Measurements from ENCODE around the gene GALT.

GALT gene

GRCh38 chr9:34652602-34653000 lies 6.1 kb downstream of the GALT start:
- no peak for DNase-seq

- no peak for DNase-seq
Measured at GRCh38 chr9:34653151-34654072, 6.9 kb downstream of the GALT start.

GRCh38 chr9:34654323-34655051 lies 8.0 kb downstream of the GALT start:
- no peak for DNase-seq

DNA sequence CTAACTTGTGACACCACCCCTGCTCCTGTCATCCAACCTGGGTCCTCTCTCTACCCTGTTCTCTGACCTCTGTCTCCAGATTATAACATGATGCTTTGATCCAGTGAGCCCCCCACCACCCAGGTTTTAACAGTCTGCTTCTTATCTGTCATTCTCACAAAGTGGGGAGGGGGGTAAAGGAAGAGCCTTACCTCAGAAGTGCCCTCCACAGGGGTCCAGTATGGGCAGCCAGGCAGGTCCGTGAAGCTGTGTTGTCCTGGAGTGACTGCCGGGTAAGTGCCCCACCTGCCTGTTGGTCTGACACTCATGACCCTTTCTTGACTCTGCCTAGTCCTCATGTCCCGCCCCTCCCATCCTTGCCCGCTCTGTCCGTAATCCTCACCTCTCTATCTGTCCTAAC lies 8.9 kb downstream of the GALT start:
- DNase-seq: no peak

- DNase-seq: no peak
Measured at GRCh38 chr9:34656992-34657391, 10.5 kb downstream of the GALT start.

- DNase-seq: no peak
Measured at GRCh38 chr9:34658461-34658860, 12.0 kb downstream of the GALT start.

DNA sequence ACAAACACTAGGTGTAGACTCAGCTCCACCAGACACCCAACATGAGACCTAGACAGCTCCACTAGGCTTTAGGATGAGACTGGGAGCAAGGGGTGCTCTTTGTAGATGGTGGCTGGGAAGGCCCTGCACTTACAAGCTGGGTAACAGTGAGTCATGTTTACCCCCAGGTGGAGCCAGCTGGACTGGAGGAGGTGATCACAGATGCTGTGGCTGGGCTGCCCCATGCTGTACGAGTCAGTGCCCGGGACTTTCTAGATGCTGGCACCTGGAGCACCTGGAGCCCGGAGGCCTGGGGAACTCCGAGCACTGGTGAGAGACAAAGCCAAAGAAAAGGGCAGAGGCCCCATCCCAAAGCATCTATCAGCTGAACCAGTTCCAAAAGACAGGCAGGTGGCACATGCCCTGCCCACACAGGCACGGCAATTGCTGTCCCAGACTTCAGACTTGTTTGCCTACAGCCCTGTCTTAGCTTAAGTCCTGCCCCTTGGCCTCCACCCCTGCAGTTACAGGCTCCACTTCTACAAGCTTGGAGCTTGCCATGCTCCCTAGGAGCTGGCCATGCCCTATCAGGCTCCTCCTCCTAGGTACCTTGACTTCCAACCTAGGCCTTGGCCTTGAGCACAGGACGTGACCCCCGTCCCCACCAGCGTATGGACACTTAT lies 13.2 kb downstream of the GALT start:
- DNase-seq: no peak

DNA sequence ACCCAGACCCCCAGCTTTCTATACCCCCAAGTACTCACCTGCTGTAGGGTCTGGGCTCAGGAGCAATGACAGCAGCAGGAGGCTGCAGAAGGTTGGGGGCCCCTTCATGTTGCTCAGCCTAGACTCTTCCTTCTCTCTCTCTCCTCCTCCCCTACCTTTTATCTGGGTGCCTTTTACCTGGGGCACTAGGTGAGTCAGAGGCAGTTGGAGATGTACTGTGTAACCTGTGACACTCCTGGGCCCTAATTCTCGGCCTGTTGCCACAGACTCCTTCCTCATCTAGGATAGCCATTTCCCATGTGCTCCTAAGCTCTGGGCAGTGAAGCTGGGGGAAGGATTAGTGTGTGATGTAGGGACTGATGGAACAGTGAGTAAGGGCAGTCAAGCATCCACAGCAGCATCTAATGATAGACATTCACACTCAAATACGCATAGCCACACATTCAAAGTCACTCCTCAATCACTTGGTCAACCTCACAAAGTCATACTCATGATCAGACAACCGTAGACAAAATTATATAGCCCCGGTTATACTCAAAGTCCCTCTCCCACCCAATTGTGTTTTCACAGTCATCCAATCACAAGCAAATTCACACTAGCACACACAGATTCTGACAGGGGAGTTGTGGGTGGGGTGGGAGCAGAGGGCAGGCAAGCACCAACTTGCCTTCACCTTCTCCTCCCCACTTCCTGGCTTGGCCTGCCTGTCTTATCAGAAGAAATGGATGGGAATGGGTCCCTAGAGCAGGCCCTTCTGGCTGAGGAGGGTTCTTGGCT lies 16.2 kb downstream of the GALT start, which contains the start of gene CCL27:
Gene CCL27 (minus strand): TSS at position 132 of the 777 bp plus-strand sequence. CDS start 24 bp downstream, at position 108.
- no peak for DNase-seq

- no peak for DNase-seq
Measured at GRCh38 chr9:34663303-34663605, 16.8 kb downstream of the GALT start.

- peak; percentile 92 for DNase-seq
Measured at GRCh38 chr9:34664281-34665066, 18.0 kb downstream of the GALT start.

DNA sequence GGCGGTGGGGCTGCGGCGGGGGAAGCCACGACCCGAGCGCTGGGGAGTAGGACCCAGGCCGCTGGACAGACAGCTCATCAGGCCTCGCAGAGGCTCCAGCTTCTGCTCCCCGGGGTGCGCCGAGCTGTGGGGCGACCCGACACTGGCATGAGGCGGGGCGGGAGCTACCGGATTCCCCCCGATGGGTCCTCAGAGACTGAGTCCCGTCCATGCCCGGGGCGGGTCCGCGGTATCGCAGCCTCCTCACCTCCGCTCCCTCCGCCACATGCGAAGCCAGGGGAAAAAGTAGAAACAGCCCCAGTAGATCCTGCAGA lies 18.5 kb downstream of the GALT start:
- no peak for DNase-seq

- DNase-seq: peak; percentile 97
Measured at GRCh38 chr9:34665381-34666250, 19.1 kb downstream of the GALT start.

DNA sequence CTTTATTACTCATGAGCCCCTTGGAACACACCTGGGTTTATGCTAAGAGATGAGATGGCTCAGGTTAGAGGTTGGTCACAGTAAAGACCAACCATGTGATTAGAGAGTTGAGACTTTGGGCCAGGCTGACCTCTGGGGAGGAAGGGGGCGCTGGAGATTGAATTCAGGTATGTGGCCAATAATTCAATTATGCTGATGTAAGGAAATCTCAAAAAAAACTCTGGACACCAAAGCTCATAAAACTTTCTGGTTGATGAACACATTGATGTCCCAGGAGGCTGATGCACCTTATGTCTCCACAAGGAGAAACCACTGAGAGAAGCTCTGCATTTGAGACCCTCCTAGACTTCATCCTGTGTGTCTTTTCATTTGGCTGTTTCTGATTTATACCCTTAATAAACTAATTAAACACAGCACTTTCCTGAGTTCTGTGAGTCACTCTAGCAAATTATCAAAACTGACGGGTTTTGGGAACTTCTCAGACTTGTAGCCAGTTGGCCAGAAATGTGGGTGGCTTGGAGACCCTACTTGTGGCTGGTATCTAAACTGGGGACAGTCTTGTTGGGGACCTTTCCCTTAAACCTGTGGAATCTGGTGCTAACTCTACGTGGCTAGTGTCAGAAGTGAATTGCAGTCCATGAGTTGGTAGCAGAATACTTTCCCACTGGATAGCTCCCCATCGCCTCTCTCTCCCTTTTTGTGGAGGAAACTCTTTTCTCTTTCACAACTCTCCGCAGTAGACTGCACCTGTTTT lies 23.5 kb downstream of the GALT start:
- no peak for DNase-seq

DNA sequence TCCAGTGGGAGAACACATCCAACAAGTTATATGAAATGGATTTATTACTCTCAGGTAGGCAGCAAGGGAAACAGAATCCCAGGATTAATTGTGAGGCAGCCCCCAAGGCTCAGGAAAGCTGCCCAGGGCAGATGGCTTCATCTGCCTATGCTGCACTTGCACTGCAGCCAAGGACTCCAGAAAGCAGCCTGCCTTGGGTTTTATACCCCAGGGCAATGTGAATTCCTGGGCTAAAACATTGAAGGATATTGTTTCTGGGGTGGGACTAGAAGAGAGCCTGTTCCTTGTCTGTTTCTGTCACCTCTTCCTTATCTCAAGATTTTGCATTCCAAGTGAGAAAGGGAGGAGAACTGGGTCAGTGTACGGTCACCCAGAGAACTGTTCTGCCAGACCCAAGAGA lies 24.8 kb downstream of the GALT start:
- no peak for DNase-seq

GRCh38 chr9:34674440-34674839 lies 28.0 kb downstream of the GALT start:
- DNase-seq: no peak

DNA sequence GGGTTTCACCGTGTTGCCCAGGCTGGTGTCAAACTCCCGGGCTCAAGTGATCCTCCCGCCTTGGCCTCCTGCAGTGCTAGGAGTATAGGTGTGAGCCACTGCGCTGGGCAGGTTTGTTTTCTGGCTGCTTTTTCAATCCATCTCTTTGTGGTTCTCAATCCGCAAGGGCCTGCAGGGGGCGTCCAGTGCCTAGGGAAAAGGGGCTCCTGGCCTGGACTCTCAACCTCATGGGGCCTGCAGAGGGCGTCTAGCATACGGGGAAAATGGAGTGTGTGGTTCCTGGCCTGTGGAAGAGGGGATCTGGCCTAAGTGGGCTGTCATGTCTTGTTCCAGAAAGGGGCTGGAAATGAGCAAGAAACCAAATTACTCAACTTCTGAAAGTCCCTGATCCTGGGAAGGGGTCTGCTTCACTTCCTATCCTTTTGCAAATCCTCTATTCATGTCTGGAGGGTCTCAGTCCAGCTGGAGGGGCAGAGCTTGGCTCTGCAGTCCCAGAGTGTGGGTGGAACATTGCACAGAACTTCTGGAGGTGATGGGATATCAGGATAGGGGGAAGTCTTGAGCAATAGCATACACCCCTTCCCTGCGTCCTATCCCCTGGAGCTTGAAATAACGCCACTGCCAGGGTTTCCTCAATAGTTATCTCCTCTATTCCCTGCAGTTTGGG lies 28.7 kb downstream of the GALT start:
- DNase-seq: peak; percentile 93

DNA sequence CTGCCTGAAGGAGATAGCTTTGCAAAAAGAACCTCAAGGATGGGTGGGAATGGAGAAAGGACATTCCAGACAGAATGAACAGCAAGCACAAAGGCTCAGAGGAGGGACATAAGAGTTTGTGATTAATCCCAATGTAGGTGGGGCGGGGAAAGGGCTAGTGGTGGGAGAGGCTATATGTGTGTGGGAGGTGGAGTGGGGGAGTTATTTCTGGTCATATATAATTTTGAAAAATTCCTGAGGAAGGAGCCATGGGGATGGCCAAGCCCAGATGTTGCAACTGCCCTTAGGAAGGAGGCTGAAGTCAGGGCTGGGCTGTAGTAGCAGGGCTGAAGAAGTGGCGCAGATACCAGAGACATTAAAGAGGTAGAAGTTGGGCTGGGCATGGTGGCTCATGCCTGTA lies 29.4 kb downstream of the GALT start:
- no peak for DNase-seq

DNA sequence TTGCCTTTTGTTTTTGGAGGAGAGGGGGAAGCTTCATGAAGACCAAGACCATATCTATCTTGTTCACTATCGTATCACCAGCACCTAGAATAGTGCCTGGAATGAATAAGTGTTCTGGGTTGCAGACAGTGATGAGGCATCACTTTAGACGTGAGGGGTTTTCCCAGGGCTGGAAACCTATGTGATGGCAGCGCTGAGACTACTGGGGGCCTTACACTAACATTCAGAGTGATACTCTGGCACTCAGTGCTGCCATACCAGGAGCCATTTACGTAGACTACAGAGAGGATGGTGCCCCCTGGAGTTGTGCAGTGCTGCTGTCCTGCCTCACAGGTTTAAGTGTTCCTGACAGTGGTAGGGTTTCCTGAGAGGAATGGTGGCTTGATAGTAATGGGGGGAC lies 37.7 kb downstream of the GALT start:
- no peak for DNase-seq

DNA sequence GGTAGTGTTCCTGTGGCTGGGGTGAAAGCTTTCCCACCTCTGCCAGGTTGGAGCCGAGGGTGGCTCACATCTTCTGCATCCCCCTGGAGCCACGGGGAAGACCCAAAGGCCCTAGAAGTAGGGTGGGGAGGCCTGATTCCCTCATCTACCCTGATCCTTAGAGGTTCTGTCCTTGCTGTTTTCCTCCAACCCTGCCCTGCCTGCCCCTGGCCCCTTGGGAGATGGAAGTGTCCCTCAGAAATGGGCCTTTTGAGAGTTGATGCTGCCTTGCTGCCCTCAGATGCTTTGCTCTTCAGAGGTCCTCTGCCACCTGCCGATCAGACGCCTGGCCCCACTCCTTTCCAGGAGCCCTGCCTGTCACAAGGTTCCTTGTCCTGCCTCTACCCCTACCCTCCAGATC lies 38.3 kb downstream of the GALT start:
- no peak for DNase-seq

- no peak for DNase-seq
Measured at GRCh38 chr9:34685591-34685990, 39.1 kb downstream of the GALT start.
